PFSK-1 (cell line): Measurements from ENCODE around the gene SLC26A8.

Experiments used
- FOXP2 ChIP-seq: optimal IDR thresholded peaks from 2 replicates; pipeline ENCODE3; 2011; ENCODE audit warnings: borderline replicate concordance, control low read depth, inconsistent platforms; ENCODE audit not compliant: insufficient read depth; ENCODE audit errors: extremely low read length, extremely low read depth
- POLR2AphosphoS5 ChIP-seq: IDR thresholded peaks from 2 replicates; pipeline ENCODE4 v1.6.1; 2012; ENCODE audit warnings: low read depth, mild to moderate bottlenecking, control low read depth, low read length, moderate library complexity
- SIN3A ChIP-seq: IDR thresholded peaks from 2 replicates; pipeline ENCODE4 v1.6.1; 2012; ENCODE audit warnings: mild to moderate bottlenecking, low read length, moderate library complexity, borderline replicate concordance; ENCODE audit not compliant: insufficient read depth
- TAF1 ChIP-seq: IDR thresholded peaks from 2 replicates; pipeline ENCODE4 v1.6.1; 2012; ENCODE audit warnings: low read length, control low read depth, borderline replicate concordance; ENCODE audit not compliant: insufficient read depth
- TF ChIP-seq, protein P1 (sequence below), 2 experiments: IDR thresholded peaks; 2 replicates each; pipeline versions ENCODE4 v1.6.1 to v1.8.0; 2011 to 2012; ENCODE audit warnings: low read depth in 2 of 2, low read length in 2 of 2, control low read depth in 1 of 2, inconsistent platforms in 1 of 2, mild to moderate bottlenecking in 1 of 2, moderate library complexity in 1 of 2; ENCODE audit not compliant: insufficient read depth in 1 of 2

DNA sequence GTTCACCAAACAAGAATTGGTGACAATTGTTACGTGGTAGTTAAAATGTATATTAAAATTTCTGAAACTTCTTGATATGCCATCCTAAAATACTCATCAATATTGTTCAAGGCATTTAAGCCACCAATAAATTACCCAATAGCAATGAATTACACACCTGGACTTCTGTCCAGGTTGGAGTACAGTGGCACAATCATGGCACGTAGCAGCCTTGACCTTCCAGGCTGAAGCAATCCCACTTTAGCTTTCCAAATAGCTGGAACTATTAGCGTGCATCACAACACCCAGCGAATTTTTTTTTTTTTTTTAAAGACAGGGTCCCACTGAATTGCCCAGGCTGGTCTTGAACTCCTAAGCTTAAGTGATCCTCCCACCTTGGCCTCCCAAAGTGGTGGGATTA is 120.8 kb downstream of the SLC26A8 start:
- no peak for TF ChIP-seq SIN3A
- no peak for TF ChIP-seq POLR2AphosphoS5
- TF ChIP-seq, protein P1, sequence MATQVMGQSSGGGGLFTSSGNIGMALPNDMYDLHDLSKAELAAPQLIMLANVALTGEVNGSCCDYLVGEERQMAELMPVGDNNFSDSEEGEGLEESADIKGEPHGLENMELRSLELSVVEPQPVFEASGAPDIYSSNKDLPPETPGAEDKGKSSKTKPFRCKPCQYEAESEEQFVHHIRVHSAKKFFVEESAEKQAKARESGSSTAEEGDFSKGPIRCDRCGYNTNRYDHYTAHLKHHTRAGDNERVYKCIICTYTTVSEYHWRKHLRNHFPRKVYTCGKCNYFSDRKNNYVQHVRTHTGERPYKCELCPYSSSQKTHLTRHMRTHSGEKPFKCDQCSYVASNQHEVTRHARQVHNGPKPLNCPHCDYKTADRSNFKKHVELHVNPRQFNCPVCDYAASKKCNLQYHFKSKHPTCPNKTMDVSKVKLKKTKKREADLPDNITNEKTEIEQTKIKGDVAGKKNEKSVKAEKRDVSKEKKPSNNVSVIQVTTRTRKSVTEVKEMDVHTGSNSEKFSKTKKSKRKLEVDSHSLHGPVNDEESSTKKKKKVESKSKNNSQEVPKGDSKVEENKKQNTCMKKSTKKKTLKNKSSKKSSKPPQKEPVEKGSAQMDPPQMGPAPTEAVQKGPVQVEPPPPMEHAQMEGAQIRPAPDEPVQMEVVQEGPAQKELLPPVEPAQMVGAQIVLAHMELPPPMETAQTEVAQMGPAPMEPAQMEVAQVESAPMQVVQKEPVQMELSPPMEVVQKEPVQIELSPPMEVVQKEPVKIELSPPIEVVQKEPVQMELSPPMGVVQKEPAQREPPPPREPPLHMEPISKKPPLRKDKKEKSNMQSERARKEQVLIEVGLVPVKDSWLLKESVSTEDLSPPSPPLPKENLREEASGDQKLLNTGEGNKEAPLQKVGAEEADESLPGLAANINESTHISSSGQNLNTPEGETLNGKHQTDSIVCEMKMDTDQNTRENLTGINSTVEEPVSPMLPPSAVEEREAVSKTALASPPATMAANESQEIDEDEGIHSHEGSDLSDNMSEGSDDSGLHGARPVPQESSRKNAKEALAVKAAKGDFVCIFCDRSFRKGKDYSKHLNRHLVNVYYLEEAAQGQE (IDR thresholded peaks at IDR 0.05; ENCODE audit: insufficient read depth in 1 of 2, low read depth in 2 of 2, low read length in 2 of 2) = no peak
- no peak for TF ChIP-seq TAF1
- no peak for TF ChIP-seq FOXP2
